Sigmoid colon (tissue), 4 donors: ENCODE measurements around the gene DYNLRB1.
"Not testable (repeated sequence)": the region's sequence is repeated elsewhere in the genome, so short reads cannot be mapped to it uniquely, and the experiment has no call there.

ENCODE experiments used
- CTCF ChIP-seq, 4 experiments: fragments of 450-650 bp in 3 of 4; fragments of 200-600 bp in 1 of 4; IDR thresholded peaks; one replicate each; pipeline ENCODE4 v1.5.1; 2016 to 2019; ENCODE audit warnings: antibody characterized with exemption in 4 of 4, mild to moderate bottlenecking in 3 of 4, moderate library complexity in 2 of 4
- EP300 ChIP-seq, 4 donors: sonication (generic); formaldehyde crosslinking; IDR thresholded peaks; one replicate each; pipeline ENCODE4 v1.6.1; 2017; ENCODE audit warnings: antibody characterized with exemption in 4 of 4
- POLR2A ChIP-seq, 2 donors: fragments of 450-650 bp; IDR thresholded peaks; one replicate each; pipeline ENCODE4 v1.6.1; 2016; ENCODE audit warnings: antibody characterized with exemption in 2 of 2, mild to moderate bottlenecking in 2 of 2, moderate library complexity in 2 of 2
- POLR2AphosphoS5 ChIP-seq, 4 donors: sonication (generic); formaldehyde crosslinking; IDR thresholded peaks; one replicate each; pipeline ENCODE4 v1.6.1; 2017; ENCODE audit warnings: antibody characterized with exemption in 4 of 4

- not testable (repeated sequence) for TF ChIP-seq CTCF, EP300, POLR2AphosphoS5, POLR2A (IDR thresholded peaks at IDR 0.05)
Measured at GRCh38 chr20:34497596-34497995, 18.6 kb upstream of the DYNLRB1 start.
